HUES64 (cell line): ENCODE results near the gene CACNA1C.

Experiments
- H3K27ac ChIP-seq: 2 replicates; pipeline ENCODE4 v1.7.0; 2013; ENCODE audit warnings: low read depth, low read length, inconsistent platforms
- H3K27me3 ChIP-seq: 2 replicates; pipeline ENCODE4 v1.6.1; 2013; ENCODE audit warnings: mild to moderate bottlenecking, low read length; ENCODE audit not compliant: insufficient read depth
- H3K36me3 ChIP-seq: 2 replicates; pipeline ENCODE4 v1.6.1; 2013; ENCODE audit warnings: mild to moderate bottlenecking, low read length; ENCODE audit not compliant: insufficient read depth
- H3K4me1 ChIP-seq: 2 replicates; pipeline ENCODE4 v1.6.1; 2013; ENCODE audit warnings: mild to moderate bottlenecking, low read length, moderate library complexity; ENCODE audit not compliant: insufficient read depth
- H3K4me3 ChIP-seq: 2 replicates; pipeline ENCODE4 v1.5.1; 2013; ENCODE audit warnings: mild to moderate bottlenecking, low read length, moderate library complexity
- H3K9ac ChIP-seq: 2 replicates; pipeline ENCODE4 v1.6.1; 2013; ENCODE audit warnings: mild to moderate bottlenecking, low read depth, low read length
- H3K9me3 ChIP-seq: 2 replicates; pipeline ENCODE4 v1.6.1; 2013; ENCODE audit warnings: low read depth, low read length; ENCODE audit not compliant: insufficient read depth
- WGBS: fragments of 150-250, 120-280 bp; methylation state at CpG from one replicate; pipeline ENCODE4 v1.1.7; 2013; ENCODE audit warnings: missing lambda C conversion rate; 5-methylcytosine and 5-hydroxymethylcytosine counted together

CACNA1C gene

GRCh38 chr12:2359725-2360629, 307.2 kb downstream of the CACNA1C start:
- Histone ChIP-seq H3K4me1 (peaks cover 4% of the 10 kb centered on the region; the same call in 1 of the 2 replicates), H3K9ac (no peak overlapping the region), H3K4me3 (no peak overlapping the region), H3K27ac (no peak overlapping the region), H3K36me3 (no peaks in the 10 kb centered on the region), H3K27me3 (no peaks in the 10 kb centered on the region), H3K9me3 (no peaks in the 10 kb centered on the region)
- 91% methylated on average over 15 of the region's 15 CpGs for WGBS

- no peak overlapping the region for H3K9ac ChIP-seq
- no peaks in the 10 kb centered on the region for H3K36me3 ChIP-seq
- WGBS = 97% methylated on average over 11 of the region's 11 CpGs
- no peaks in the 10 kb centered on the region for H3K9me3 ChIP-seq
- H3K4me3 ChIP-seq = no peak overlapping the region
- H3K27me3 ChIP-seq = no peaks in the 10 kb centered on the region
- H3K4me1 ChIP-seq = peaks cover 5% of the 10 kb centered on the region; the same call in 1 of the 2 replicates
- H3K27ac ChIP-seq = no peak overlapping the region
These were observed 307.9 kb downstream of the CACNA1C start for GRCh38 chr12:2360630-2361170.

- 91% methylated on average over 11 of the region's 11 CpGs for WGBS
- Histone ChIP-seq H3K27me3 (no peaks in the 10 kb centered on the region), H3K9ac (no peak overlapping the region), H3K4me1 (peaks cover 5% of the 10 kb centered on the region; the same call in 1 of the 2 replicates), H3K4me3 (no peak overlapping the region), H3K27ac (no peak overlapping the region), H3K9me3 (peaks cover 6% of the 10 kb centered on the region; the same call in 1 of the 2 replicates), H3K36me3 (no peaks in the 10 kb centered on the region)
These were observed 311.2 kb downstream of the CACNA1C start for GRCh38 chr12:2363836-2364609.

- H3K9me3 ChIP-seq = peaks cover 6% of the 10 kb centered on the region; the same call in 1 of the 2 replicates
- 84% methylated on average over 9 of the region's 9 CpGs for WGBS
These were observed 311.9 kb downstream of the CACNA1C start for GRCh38 chr12:2364631-2365051.

GRCh38 chr12:2366711-2367110, 313.9 kb downstream of the CACNA1C start:
- H3K9ac ChIP-seq = no peak overlapping the region
- no peak overlapping the region for H3K4me3 ChIP-seq
- no peaks in the 10 kb centered on the region for H3K36me3 ChIP-seq
- WGBS = 82% methylated on average over 2 of the region's 3 CpGs
- no peak overlapping the region for H3K27ac ChIP-seq
- H3K4me1 ChIP-seq = peaks cover 5% of the 10 kb centered on the region; the same call in 1 of the 2 replicates
- no peaks in the 10 kb centered on the region for H3K27me3 ChIP-seq
- H3K9me3 ChIP-seq = peaks cover 6% of the 10 kb centered on the region; the same call in 1 of the 2 replicates

More at GRCh38 chr12:2364631-2365051, 311.9 kb downstream of the CACNA1C start:
- Histone ChIP-seq H3K9ac (no peak overlapping the region), H3K27ac (no peak overlapping the region), H3K4me3 (no peak overlapping the region), H3K27me3 (no peaks in the 10 kb centered on the region), H3K4me1 (peaks cover 5% of the 10 kb centered on the region; the same call in 1 of the 2 replicates), H3K36me3 (no peaks in the 10 kb centered on the region)

- Histone ChIP-seq H3K27ac (no peak overlapping the region), H3K4me1 (peaks cover 2% of the 10 kb centered on the region; the same call in 1 of the 2 replicates), H3K36me3 (no peaks in the 10 kb centered on the region), H3K4me3 (no peak overlapping the region), H3K9me3 (0 out of 2 replicates have a peak, but pooled peaks cover under 1% of the 10 kb centered on the region), H3K9ac (no peak overlapping the region), H3K27me3 (no peaks in the 10 kb centered on the region)
- WGBS = 87% methylated on average over 6 of the region's 6 CpGs
These were observed 319.4 kb downstream of the CACNA1C start for GRCh38 chr12:2372178-2372577.

- Histone ChIP-seq H3K27me3 (no peaks in the 10 kb centered on the region), H3K36me3 (no peaks in the 10 kb centered on the region), H3K9ac (no peak overlapping the region), H3K9me3 (no peaks in the 10 kb centered on the region), H3K27ac (no peak overlapping the region), H3K4me1 (peaks cover 6% of the 10 kb centered on the region), H3K4me3 (no peak overlapping the region)
- 94% methylated on average over 12 of the region's 12 CpGs for WGBS
These were observed 319.9 kb downstream of the CACNA1C start for GRCh38 chr12:2372735-2373134.

- no peak overlapping the region for H3K27ac ChIP-seq
- H3K9ac ChIP-seq = no peak overlapping the region
- H3K4me1 ChIP-seq = peaks cover 6% of the 10 kb centered on the region
- no peak overlapping the region for H3K4me3 ChIP-seq
- no peaks in the 10 kb centered on the region for H3K27me3 ChIP-seq
- no peaks in the 10 kb centered on the region for H3K36me3 ChIP-seq
- H3K9me3 ChIP-seq = no peaks in the 10 kb centered on the region
- 95% methylated on average over 8 of the region's 8 CpGs for WGBS
These were observed 320.5 kb downstream of the CACNA1C start for GRCh38 chr12:2373307-2373706.

GRCh38 chr12:2374092-2374906, 321.5 kb downstream of the CACNA1C start:
- peaks cover 6% of the 10 kb centered on the region for H3K4me1 ChIP-seq
- no peaks in the 10 kb centered on the region for H3K9me3 ChIP-seq
- H3K9ac ChIP-seq = no peak overlapping the region
- H3K27me3 ChIP-seq = no peaks in the 10 kb centered on the region
- no peaks in the 10 kb centered on the region for H3K36me3 ChIP-seq
- 90% methylated on average over 10 of the region's 10 CpGs for WGBS
- no peak overlapping the region for H3K27ac ChIP-seq
- H3K4me3 ChIP-seq = no peak overlapping the region

- Histone ChIP-seq H3K36me3 (no peaks in the 10 kb centered on the region), H3K9me3 (no peaks in the 10 kb centered on the region), H3K4me3 (no peak overlapping the region), H3K27me3 (no peaks in the 10 kb centered on the region), H3K4me1 (peaks cover 6% of the 10 kb centered on the region), H3K9ac (no peak overlapping the region), H3K27ac (no peak overlapping the region)
- WGBS = 97% methylated on average over 3 of the region's 3 CpGs
These were observed 323.1 kb downstream of the CACNA1C start for GRCh38 chr12:2375871-2376270.
